ENCODE measurements around the gene ZYG11B. TPM values are rescaled to one million over a fixed set of nuclear protein-coding genes. Genes with fewer than 3 reads are reported as not detected.
"Not testable (repeated sequence)": the region's sequence is repeated elsewhere in the genome, so short reads cannot be mapped to it uniquely, and the experiment has no call there.

Gene ZYG11B
- total RNA-seq, 1 experiment from 2014 or later, result 20.6 TPM

DNA sequence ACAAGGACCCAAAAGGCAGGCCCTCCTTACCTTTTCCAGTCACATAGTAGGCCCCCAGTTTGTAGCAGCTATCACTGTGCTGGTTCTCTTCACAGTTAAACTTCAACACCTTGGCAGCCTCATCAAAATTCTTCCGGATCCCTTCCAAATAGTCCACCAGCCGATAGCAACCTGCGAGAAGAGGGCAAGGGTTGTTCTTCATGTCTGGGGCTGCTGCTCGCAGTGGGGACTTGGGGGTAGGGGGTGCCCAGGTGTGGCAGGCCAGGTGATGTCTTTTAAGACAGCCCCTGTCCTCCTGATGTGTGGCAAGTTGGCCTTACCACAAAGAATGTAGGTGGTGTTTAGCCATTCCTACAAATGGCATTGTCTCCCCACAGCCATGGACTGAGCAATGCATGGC, 33.6 kb upstream of the ZYG11B start:
- no peak overlapping the region for H3K4me3 Mint-ChIP-seq

DNA sequence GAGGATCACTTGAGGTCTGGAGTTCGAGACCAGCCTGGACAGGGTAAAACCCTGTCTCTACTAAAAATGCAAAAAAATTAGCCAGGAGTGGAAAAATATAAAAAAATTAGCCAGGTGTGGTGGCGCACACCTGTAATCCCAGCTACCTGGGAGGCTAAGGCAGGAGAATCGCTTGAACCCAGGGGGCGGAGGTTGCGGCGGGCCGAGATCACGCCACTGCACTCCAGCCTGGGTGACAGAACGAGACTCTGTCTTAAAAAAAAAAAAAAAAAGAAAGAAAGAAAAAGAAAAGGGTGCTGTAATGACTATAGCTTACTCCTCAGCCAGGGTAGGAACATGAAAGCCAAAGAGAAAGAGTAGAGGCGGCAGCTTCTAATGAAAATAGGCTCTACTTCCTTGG, 32.9 kb upstream of the ZYG11B start:
- H4K8ac ChIP-seq (replicated peaks; ENCODE audit: insufficient read length, low read depth, low read length); H4K91ac ChIP-seq (ENCODE audit: insufficient read length, low read depth, low read length); H3K14ac ChIP-seq (ENCODE audit: insufficient read depth, low read length); H2BK120ac ChIP-seq (ENCODE audit: low read depth, low read length, poor library complexity, severe bottlenecking); H3K9me3 ChIP-seq (ENCODE audit: control insufficient read depth, low read depth, low read length); H3K27me3 ChIP-seq (ENCODE audit: insufficient read depth, low read length); H3K9ac ChIP-seq (ENCODE audit: extremely low read depth, insufficient read length, low read length); H3K27ac Mint-ChIP-seq; H3K4me2 ChIP-seq (ENCODE audit: insufficient read depth, insufficient read length, low read length); H2BK12ac ChIP-seq (ENCODE audit: insufficient read length, low read depth, low read length); H3K27ac ChIP-seq (ENCODE audit: insufficient read length, low read depth, low read length); H3K23ac ChIP-seq (ENCODE audit: insufficient read length, low read depth, low read length); H2AFZ ChIP-seq (ENCODE audit: low read length); H3K27me3 Mint-ChIP-seq (ENCODE audit: low read depth); H2BK15ac ChIP-seq (ENCODE audit: low read depth, low read length); H2AK5ac ChIP-seq (ENCODE audit: insufficient read length, low read length); H3T11ph ChIP-seq (ENCODE audit: low read length); H4K5ac ChIP-seq (ENCODE audit: insufficient read length, low read depth, low read length); H3K4me3 Mint-ChIP-seq; H3K79me1 ChIP-seq (ENCODE audit: insufficient read depth, low read depth, low read length, poor library complexity, severe bottlenecking); H2BK20ac ChIP-seq (ENCODE audit: low read depth, low read length, poor library complexity, severe bottlenecking); H3K23me2 ChIP-seq (ENCODE audit: insufficient read length, low read depth, low read length, poor library complexity, severe bottlenecking); H3K56ac ChIP-seq (ENCODE audit: insufficient read length, low read depth, low read length); H3K4me1 ChIP-seq (ENCODE audit: insufficient read depth, low read length); H3K4ac ChIP-seq (ENCODE audit: low read depth, low read length); H3K9me3 Mint-ChIP-seq; H4K20me1 ChIP-seq (ENCODE audit: control insufficient read depth, insufficient read depth, insufficient read length); H2BK5ac ChIP-seq (ENCODE audit: insufficient read length, low read length); H3K18ac ChIP-seq (ENCODE audit: insufficient read length, low read depth, low read length); DNase-seq: not testable (repeated sequence)
- peaks cover 15% of the 10 kb centered on the region; the same call in 1 of the 2 replicates for H3K79me2 ChIP-seq (ENCODE audit: insufficient read depth, low read length)
- peaks cover 8 to 11% of the 10 kb centered on the region in 2 experiments for H3K4me1 Mint-ChIP-seq
- no CpG with 5 or more reads among the region's 10 CpGs for WGBS (ENCODE audit: extremely low coverage, insufficient read length, low lambda C conversion rate)
- peaks cover 24 to 68% (median 63%) of the 10 kb centered on the region in 3 experiments for H3K36me3 Mint-ChIP-seq (ENCODE audit: insufficient read depth in 1 of 3, low read depth in 3 of 3)

More for the DNA sequence above, 33.6 kb upstream of the ZYG11B start:
- Histone ChIP-seq H3K9me3 (ENCODE audit: control insufficient read depth, low read depth, low read length) (no peaks in the 10 kb centered on the region), H3T11ph (ENCODE audit: low read length) (no peak overlapping the region), H4K8ac (replicated peaks; ENCODE audit: insufficient read length, low read depth, low read length) (no peak overlapping the region), H2BK15ac (ENCODE audit: low read depth, low read length) (no peak overlapping the region), H2BK20ac (ENCODE audit: low read depth, low read length, poor library complexity, severe bottlenecking) (no peak overlapping the region), H4K5ac (ENCODE audit: insufficient read length, low read depth, low read length) (no peak overlapping the region), H4K91ac (ENCODE audit: insufficient read length, low read depth, low read length) (no peak overlapping the region), H3K79me2 (ENCODE audit: insufficient read depth, low read length) (peaks cover 15% of the 10 kb centered on the region; the same call in 1 of the 2 replicates), H3K56ac (ENCODE audit: insufficient read length, low read depth, low read length) (no peak overlapping the region), H3K4me1 (ENCODE audit: insufficient read depth, low read length) (no peaks in the 10 kb centered on the region), H3K79me1 (ENCODE audit: insufficient read depth, low read depth, low read length, poor library complexity, severe bottlenecking) (peaks cover 5% of the 10 kb centered on the region), H2BK5ac (ENCODE audit: insufficient read length, low read length) (no peak overlapping the region), H4K20me1 (ENCODE audit: control insufficient read depth, insufficient read depth, insufficient read length) (no peaks in the 10 kb centered on the region), H3K23ac (ENCODE audit: insufficient read length, low read depth, low read length) (no peak overlapping the region), H3K9ac (ENCODE audit: extremely low read depth, insufficient read length, low read length) (no peak overlapping the region), H2AFZ (ENCODE audit: low read length) (no peak overlapping the region), H3K23me2 (ENCODE audit: insufficient read length, low read depth, low read length, poor library complexity, severe bottlenecking) (peaks cover under 1% of the 10 kb centered on the region), H3K18ac (ENCODE audit: insufficient read length, low read depth, low read length) (no peak overlapping the region), H2AK5ac (ENCODE audit: insufficient read length, low read length) (no peak overlapping the region), H3K14ac (ENCODE audit: insufficient read depth, low read length) (no peak overlapping the region), H3K27ac (ENCODE audit: insufficient read length, low read depth, low read length) (no peak overlapping the region), H3K27me3 (ENCODE audit: insufficient read depth, low read length) (no peaks in the 10 kb centered on the region), H2BK12ac (ENCODE audit: insufficient read length, low read depth, low read length) (no peak overlapping the region), H3K4ac (ENCODE audit: low read depth, low read length) (no peak overlapping the region), H2BK120ac (ENCODE audit: low read depth, low read length, poor library complexity, severe bottlenecking) (no peak overlapping the region), H3K4me2 (ENCODE audit: insufficient read depth, insufficient read length, low read length) (no peak overlapping the region)
- peaks cover 28 to 71% (median 68%) of the 10 kb centered on the region in 3 experiments for H3K36me3 Mint-ChIP-seq (ENCODE audit: insufficient read depth in 1 of 3, low read depth in 3 of 3)
- no peaks in the 10 kb centered on the region for H3K9me3 Mint-ChIP-seq
- peaks cover 7 to 8% of the 10 kb centered on the region in 2 experiments for H3K4me1 Mint-ChIP-seq
- no CpG with 5 or more reads among the region's 4 CpGs for WGBS (ENCODE audit: extremely low coverage, insufficient read length, low lambda C conversion rate)
- no peak overlapping the region for H3K27ac Mint-ChIP-seq
- H3K27me3 Mint-ChIP-seq (ENCODE audit: low read depth), result no peaks in the 10 kb centered on the region
- TF ChIP-seq, protein P1, sequence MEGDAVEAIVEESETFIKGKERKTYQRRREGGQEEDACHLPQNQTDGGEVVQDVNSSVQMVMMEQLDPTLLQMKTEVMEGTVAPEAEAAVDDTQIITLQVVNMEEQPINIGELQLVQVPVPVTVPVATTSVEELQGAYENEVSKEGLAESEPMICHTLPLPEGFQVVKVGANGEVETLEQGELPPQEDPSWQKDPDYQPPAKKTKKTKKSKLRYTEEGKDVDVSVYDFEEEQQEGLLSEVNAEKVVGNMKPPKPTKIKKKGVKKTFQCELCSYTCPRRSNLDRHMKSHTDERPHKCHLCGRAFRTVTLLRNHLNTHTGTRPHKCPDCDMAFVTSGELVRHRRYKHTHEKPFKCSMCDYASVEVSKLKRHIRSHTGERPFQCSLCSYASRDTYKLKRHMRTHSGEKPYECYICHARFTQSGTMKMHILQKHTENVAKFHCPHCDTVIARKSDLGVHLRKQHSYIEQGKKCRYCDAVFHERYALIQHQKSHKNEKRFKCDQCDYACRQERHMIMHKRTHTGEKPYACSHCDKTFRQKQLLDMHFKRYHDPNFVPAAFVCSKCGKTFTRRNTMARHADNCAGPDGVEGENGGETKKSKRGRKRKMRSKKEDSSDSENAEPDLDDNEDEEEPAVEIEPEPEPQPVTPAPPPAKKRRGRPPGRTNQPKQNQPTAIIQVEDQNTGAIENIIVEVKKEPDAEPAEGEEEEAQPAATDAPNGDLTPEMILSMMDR (conservative IDR thresholded peaks at IDR 0.05), result no peak
- no peak for DNase-seq

Data from H9 (cell line).